Fibroblast of skin of left biceps (primary cell): ENCODE measurements around the gene PIGO.

Experiments used
- DNase-seq, 2 experiments: peaks; one replicate each; pipeline ENCODE4 v3.0.0-alpha.2; 2013; ENCODE audit warnings: low read depth in 2 of 2

Gene PIGO

GRCh38 chr9:35071814-35072460 is 24.5 kb downstream of the PIGO start:
- peak; percentile 42 to 56 for DNase-seq

DNA sequence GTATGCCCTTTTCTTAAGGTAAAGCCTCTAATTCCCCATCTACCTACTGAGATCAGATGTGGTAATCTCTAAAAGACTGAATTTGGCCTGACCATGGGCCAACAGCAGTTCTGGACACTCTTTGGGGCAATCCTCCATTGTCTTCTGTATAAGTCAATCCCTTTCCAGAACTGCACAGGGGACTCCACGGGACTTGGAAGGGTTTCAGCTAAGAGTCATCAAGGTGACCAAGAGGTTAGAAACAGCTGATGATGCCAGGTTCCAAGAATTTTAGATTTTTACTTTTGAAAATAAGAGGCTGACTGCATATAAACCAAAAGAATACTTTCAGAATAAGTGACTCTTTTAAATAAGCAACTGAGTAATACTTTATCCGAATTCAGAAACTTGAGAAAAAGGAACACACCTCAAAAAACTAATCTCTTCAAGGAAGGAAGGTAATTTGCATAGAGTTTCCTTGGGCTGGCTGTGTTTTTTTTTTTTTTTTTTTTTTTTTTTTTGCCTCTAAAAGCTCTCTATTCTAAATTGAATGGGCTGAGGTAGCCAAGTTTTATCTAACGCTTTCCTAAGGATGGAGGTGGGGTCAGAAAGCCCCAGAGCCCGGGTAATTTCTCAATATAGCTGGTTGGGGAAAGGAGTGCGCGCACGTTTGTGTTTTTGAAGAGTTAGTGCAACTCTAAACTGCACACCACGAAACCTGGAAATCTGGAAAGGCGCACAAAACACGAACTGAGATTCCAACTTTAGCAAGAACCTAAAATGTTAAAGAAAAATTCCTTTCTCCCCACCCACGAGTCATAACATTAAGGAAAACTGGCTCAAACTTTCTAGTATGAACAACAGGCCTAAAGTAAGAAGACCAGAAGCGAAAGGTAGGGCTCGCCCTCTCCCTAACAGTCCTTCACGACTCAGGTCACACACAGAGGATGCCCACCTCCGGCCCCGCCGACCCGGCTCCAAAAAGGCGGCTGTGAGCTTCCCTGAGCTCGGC is 25.3 kb downstream of the PIGO start:
- no peak for DNase-seq

GRCh38 chr9:35069020-35069419 is 27.4 kb downstream of the PIGO start:
- DNase-seq: no peak

- DNase-seq: no peak
Observed at GRCh38 chr9:35067056-35067455, 29.3 kb downstream of the PIGO start.

DNA sequence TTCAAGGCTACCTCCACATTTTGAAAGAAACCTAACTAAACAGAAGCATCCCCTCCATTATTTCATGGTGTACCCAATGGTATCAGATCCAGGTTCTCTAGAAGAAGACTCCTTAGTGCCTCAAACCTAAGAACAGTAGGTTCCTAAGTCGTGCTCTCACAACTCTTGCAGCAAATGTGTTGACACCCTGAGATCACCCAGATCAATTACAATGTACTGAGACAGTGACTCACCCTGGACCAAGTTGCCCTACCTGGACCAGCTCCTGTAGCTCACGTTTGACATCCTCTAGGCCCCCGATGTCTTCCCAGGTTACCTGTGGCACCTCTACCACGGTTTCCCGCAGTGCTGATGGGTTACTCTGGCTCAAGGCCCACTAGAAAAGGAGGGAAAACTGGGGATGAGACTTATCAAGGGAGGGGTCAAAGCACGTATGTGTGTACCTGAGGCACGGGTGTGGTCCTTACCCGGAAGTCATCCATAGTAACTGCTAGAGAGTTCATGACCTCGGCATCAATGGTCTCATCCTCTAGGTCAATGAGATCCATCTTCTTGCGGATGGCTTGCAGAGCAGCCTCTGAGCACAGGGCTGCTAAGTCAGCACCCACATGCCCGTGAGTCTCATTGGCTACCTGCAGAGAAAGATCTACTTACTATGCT is 35.7 kb downstream of the PIGO start:
- DNase-seq: no peak

- no peak for DNase-seq
Observed at GRCh38 chr9:35059438-35059837, 37.0 kb downstream of the PIGO start.

- DNase-seq: no peak
Observed at GRCh38 chr9:35057271-35057620, 39.1 kb downstream of the PIGO start.

DNA sequence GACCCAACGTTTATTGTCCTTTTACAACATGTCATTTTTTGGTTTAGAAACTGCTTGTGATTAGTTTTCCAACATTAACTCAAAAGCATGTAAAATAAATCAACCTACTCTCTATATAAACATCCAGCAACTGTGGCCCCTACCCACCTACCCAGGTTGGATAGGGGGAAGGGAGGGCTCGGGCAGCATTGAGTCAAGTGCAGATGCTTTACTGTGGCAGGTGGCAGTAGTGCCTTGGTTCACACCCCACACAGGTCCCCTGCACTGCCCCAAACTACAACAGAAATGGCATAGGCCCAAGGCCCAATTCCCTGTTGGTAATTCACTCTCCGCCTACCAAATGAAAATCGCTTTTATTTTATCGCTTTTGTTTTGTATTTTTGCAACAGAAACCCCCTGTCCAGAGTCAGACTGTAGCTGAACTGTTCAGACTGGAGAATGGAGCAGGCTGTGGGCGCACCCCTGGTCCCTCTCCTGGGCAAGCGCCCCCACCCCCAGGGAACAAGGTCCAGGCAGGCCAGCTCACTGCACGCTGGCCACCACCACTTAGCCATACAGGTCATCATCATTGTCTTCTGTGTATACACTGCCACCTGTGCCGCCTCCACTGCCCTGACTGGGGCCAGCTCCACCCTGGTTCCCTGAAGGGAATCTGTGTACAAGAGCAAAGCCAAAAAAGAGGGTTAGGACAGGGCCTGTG is 39.7 kb downstream of the PIGO start:
- DNase-seq: no peak

DNA sequence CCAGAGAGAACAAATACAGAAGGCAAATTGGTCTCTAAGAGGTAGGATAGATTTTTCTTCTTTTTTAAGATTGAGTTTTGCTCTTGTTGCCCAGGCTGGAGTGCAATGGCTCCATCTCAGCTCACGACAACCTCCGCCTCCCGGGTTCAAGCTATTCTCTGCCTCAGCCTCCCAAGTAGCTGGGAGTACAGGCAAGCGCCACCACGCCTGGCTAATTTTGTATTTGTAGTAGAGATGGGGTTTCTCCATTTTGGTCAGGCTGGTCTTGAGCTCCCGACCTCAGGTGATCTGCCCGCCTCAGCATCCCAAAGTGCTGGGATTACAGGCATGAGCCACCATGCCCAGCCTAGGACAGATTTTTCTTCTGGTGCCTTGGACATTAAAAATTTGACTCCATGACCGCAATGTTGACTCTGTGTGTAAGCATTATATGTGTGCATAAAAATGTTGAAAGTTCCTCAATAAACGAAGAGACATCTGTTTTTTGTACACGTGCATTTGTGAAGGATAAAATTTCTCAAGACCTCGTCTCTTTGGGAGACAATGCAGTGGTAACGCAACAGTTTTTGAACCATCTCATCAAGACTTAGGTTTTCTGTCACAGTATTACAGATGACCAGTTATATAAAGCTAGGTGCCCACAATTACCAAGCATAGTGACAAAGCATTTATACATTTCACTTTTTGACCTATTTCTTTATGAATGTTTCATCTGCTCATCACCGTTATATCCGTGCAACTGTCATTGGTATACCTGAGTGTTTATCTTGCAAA is 41.3 kb downstream of the PIGO start:
- no peak for DNase-seq

DNA sequence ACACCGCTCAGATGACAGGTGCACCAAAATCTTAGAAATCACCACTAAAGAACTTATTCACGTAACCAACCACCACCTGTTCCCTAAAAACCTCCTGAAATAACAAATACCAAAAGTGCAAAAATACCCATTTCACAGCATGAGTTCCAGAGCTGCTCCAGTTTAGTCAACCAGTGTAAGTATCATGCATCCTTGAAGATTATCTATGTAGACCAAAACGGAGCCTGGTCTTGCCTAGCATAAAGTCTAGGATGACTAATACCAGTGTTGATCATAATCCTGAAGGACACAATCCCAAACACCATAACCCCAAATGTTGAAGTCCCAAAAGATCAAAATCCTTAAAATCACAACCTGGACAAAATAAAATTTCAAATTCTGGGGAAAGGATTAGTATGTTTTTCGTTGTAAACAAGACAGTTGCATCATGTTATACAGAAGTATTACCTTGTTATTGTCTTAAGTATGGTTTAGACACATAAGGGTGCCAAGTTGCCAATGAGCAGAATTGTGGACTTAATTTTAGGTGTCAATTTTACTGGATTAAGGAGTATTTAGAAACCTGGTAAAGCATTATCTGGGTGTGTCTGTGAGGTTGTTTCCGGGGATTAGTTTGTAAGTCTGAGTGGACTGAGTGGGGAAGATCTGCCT is 42.1 kb downstream of the PIGO start:
- DNase-seq: no peak

DNA sequence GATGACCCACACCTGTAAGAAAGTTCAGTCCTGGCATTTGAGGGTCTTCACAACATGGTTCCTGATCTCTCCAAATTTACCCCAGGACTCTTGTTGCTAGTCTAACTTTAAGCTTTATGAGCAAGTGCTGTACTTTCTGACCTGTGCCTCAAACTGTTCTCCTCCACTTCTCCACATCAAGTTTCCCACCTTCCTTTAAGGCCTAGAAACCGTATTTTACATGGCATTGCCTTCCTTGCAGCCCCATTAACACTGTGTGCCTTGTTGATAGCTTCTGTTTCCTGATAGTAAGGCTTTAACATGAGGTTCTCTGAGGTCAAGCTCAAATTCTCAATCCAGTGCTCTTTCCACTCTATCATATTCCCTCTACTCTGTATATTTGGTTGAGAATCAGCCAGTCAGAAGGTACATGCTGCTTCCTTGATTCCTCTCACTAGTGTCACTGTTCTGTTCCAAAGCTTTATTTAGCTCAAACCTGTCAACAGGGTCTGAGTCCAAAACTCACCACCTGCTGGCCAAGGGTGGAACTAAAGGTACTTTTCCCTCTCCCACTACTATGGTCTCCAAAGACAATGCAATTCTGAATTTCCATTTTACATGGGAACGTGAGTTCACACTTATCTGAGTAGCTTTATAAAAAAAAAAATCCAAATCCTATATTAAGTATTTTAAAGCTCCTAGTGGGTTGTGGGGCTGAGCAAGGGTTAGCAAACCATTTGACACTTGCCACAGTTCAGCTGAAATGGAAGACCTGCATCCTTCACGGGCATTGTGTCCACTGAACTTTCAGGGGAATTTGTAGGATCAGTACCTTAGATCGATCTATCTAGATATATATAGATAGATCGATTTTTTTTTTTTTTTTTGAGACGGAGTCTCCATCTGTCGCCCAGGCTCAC is 45.1 kb downstream of the PIGO start:
- peak in 1 of 2 experiments; percentile 12 for DNase-seq

- no peak for DNase-seq
Observed at GRCh38 chr9:35048511-35048910, 47.9 kb downstream of the PIGO start.

DNA sequence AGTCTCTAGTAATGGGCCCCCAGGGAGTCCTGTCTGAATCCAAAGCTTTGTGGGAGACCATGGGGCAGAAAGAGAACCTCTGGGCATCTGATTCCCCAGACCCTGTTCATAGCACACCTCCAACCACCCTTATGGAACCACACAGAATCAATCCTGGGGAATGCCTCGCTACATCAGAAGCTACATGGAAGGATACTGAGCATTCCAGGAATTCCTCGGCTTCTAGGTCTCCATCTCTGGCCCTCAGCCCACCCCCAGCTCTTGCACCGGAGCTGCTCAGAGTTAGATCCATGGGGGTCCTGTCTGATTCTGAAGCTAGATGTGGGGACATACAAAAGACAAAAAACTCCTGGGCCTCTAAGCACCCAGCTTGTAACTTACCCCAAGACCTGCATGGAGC is 52.3 kb downstream of the PIGO start:
- no peak for DNase-seq

DNA sequence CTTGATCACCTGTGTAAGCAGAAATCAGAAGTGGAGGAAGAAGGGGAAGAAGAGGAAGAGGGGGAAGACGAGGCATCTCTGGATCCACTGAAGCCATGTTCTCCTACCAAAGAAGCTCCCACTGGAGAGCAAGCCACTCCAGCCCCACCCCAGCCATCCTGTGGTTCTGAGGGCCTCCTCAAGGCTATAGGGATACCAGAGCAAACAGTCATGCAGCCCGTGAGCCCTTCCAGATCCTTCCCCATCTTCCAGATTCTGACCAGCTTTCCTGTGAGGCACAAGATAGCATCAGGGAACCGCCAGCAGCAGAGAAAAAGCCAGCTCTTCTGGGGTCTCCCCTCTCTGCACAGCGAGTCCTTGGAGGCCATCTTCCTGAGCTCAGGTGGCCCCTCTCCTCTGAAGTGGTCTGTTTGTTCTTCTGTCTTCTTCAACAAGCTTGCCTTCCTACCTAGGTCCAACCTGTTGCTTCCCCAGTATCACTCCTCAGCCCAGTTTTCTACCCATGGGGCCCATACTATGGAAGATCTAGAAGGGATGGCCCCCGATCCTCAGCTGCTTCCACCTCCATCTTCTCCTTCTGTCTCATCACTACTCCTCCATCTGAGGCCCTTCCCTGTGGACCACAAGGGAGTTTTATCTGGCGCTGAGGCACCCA is 53.4 kb downstream of the PIGO start:
- DNase-seq: no peak

- no peak for DNase-seq
Observed at GRCh38 chr9:35042081-35042604, 54.2 kb downstream of the PIGO start.
